GM06990 (cell line): ENCODE measurements around the gene HUWE1.

Source experiments
- DNase-seq: peaks from one replicate; pipeline ENCODE4 v3.0.0-alpha.2; 2011; ENCODE audit not compliant: insufficient read length; ENCODE audit errors: extremely low read depth
- H3K27me3 ChIP-seq: replicated peaks from 2 replicates; pipeline ENCODE4 v1.6.0; 2011; ENCODE audit warnings: low read length; ENCODE audit not compliant: control insufficient read depth, insufficient read depth
- H3K36me3 ChIP-seq: 2 replicates; pipeline ENCODE4 v1.5.1; 2011; ENCODE audit warnings: low read length; ENCODE audit not compliant: control insufficient read depth, insufficient read depth
- H3K4me3 ChIP-seq: replicated peaks from 2 replicates; pipeline ENCODE4 v1.5.1; 2011; ENCODE audit warnings: low read depth, mild to moderate bottlenecking, control low read depth, low read length
- TF ChIP-seq, protein P1 (sequence below): IDR thresholded peaks from 2 replicates; pipeline ENCODE4 v1.5.1; 2011; ENCODE audit warnings: low read length, control low read depth, mild to moderate bottlenecking, inconsistent platforms; ENCODE audit not compliant: insufficient read depth, poor library complexity, severe bottlenecking

Gene HUWE1

DNA sequence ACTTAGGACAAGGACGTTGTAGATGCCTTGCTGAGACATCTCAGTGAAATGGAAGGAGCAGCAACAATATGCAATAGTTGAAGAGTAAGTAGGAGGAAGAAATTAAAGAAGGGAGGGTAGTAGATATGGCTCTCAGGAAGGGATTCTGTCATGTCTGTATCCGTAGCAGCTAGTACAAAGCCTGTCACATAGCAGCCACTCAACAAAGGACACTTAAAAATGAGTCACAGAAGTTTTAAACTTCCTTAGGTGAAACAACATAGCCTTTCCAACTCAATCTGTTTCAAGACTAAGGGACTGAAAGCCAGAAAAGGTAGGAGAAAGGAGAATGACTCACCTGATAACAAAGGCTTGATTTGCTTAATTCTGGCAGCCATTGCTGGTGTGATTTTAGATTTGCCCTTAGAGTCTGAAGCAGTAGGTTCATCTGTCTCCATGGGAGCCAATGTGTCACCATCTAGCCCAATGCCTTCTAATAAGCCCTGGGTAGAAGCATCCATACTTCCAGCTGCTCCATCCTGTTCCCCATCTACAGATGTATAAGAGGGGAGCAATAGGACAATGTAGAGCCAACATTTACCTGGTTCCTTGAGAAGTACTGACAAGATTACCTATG lies 86.6 kb downstream of the HUWE1 start:
- no peak for DNase-seq
- TF ChIP-seq, protein P1, sequence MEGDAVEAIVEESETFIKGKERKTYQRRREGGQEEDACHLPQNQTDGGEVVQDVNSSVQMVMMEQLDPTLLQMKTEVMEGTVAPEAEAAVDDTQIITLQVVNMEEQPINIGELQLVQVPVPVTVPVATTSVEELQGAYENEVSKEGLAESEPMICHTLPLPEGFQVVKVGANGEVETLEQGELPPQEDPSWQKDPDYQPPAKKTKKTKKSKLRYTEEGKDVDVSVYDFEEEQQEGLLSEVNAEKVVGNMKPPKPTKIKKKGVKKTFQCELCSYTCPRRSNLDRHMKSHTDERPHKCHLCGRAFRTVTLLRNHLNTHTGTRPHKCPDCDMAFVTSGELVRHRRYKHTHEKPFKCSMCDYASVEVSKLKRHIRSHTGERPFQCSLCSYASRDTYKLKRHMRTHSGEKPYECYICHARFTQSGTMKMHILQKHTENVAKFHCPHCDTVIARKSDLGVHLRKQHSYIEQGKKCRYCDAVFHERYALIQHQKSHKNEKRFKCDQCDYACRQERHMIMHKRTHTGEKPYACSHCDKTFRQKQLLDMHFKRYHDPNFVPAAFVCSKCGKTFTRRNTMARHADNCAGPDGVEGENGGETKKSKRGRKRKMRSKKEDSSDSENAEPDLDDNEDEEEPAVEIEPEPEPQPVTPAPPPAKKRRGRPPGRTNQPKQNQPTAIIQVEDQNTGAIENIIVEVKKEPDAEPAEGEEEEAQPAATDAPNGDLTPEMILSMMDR = no peak
- peaks cover 4% of the 10 kb centered on the region for H3K36me3 ChIP-seq
- H3K27me3 ChIP-seq = no peaks in the 10 kb centered on the region
- no peak overlapping the region for H3K4me3 ChIP-seq

DNA sequence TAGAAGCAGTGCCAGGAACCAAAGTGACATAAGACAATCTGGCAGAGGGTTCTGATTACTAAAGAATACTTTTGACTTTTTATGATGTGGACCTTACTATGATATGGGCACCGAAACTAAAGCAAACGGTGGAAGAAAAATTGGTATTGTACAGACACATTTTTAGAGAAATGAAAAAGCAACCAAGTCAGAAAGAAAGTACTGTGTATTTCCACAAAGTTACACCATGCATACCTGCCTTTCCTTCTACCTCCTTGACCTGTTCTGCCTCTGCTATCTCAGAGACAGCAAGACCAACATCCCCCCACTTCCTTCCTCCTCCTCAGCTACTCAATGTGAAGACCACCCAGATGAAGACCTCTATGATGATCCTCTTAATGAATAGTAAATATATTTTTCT lies 88.3 kb downstream of the HUWE1 start:
- no peaks in the 10 kb centered on the region for H3K27me3 ChIP-seq
- TF ChIP-seq, protein P1 = no peak
- no peak overlapping the region for H3K4me3 ChIP-seq
- H3K36me3 ChIP-seq = peaks cover 5% of the 10 kb centered on the region
- no peak for DNase-seq

DNA sequence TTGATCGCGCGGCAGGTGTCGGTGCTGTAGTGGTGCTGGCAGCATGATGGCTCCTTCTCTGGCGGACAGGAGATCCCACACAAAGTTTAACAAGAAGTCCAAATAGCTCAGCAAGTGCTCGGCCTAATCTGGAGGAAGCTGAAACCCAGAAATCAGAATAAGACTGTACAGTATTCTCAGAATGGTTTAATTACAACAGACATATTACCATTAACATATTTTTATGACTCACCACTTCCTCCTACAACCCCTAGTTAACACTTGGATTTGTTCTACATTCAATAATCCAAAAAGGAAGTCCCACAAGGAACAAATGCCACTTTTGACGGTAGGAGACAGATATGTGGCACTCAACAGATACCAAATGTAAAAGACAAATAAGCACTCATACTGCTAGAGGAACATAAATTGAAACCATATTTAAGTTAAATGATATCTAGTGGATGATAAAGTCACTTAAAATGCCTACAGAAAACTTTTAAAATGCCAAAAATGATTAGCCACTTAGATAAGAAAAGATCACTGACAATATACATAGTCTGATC lies 91.2 kb downstream of the HUWE1 start:
- no peak overlapping the region for H3K4me3 ChIP-seq
- DNase-seq = no peak
- H3K36me3 ChIP-seq = peaks cover 10% of the 10 kb centered on the region
- TF ChIP-seq, protein P1 = no peak
- H3K27me3 ChIP-seq = no peaks in the 10 kb centered on the region

DNA sequence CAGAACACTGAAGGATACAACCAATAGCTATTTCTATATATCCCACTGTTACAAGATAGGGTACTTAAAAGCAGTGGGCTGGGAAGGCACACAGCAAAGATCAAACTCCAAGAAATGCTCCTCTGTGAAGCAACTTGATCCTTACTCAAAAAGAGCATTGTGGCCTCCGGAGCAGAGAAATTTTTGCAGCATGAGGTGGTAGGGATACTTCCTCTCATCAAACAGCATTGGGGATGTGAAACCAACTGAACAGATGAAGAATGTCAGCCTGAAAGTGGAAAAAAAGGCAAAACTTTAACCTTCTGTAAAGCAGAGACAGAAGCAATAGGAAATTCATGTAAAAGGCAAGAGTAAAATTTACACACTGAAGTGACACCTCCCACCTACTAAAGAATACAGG lies 92.2 kb downstream of the HUWE1 start:
- no peak for DNase-seq
- peaks cover 16% of the 10 kb centered on the region for H3K36me3 ChIP-seq
- TF ChIP-seq, protein P1 = no peak

DNA sequence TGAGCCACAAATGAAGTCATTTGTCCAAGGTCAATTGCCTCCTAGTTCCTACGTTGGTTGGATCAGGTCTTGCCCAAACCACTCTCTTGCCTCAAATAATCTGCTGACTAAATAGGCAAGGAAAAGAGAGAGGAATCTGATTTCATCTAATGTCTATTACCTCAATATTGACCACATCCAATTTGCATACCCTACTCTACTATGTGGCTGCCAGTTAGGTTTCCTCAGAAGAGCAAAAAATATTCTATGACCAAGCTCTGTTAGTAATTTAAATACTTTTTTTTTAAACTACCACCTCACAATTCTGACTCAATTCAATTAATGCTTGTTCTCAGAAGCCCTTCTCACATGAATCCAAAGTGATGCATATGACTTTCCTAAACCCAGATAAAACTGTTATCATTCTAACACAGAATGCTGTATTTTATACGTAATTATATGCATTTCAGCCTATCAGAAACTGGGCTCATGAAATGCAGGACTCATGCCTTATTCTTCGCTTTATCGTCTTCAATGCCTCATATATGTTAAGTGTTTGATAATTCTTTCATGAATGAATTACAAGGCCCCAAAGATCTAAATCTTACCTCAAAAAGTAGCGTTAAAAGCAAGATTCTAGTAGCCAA lies 98.6 kb downstream of the HUWE1 start:
- DNase-seq = no peak
- Histone ChIP-seq H3K4me3 (no peak overlapping the region), H3K36me3 (peaks cover 22% of the 10 kb centered on the region), H3K27me3 (no peaks in the 10 kb centered on the region)
- TF ChIP-seq, protein P1 = no peak

More for the DNA sequence above, 92.2 kb downstream of the HUWE1 start:
- Histone ChIP-seq H3K4me3 (no peak overlapping the region), H3K27me3 (no peaks in the 10 kb centered on the region)
